ENCODE measurements around the gene CLIP2.

GRCh38 chr7:74275401-74275881, 13.8 kb upstream of the CLIP2 start:
- TF ChIP-seq MXI1 (IDR thresholded peaks at IDR 0.05; ENCODE audit: borderline replicate concordance, low read depth, low read length) = no peak
- no peak for TF ChIP-seq RCOR1 (IDR thresholded peaks at IDR 0.05; ENCODE audit: insufficient replicate concordance, low read length)
- peak; percentile 42 for TF ChIP-seq CTCF (conservative IDR thresholded peaks at IDR 0.05; ENCODE audit: low read depth, low read length)
- TF ChIP-seq POLR2A (IDR thresholded peaks at IDR 0.05; ENCODE audit: low read depth, low read length) = no peak
- TF ChIP-seq CEBPB (IDR thresholded peaks at IDR 0.05; ENCODE audit: low read depth, low read length) = no peak
- peak; percentile 26 for TF ChIP-seq RAD21 (IDR thresholded peaks at IDR 0.05; ENCODE audit: low read length)
- 0 out of 2 replicates have a peak, but pooled peaks have one; percentile 8 for TF ChIP-seq SMC3 (IDR thresholded peaks at IDR 0.05; ENCODE audit: low read depth, low read length)
- TF ChIP-seq FOS (IDR thresholded peaks at IDR 0.05; ENCODE audit: low read depth, low read length) = no peak
